Ishikawa (cell line): ENCODE measurements around the gene AKAP6.

Source experiments
- CEBPB ChIP-seq: IDR thresholded peaks from 2 replicates; pipeline ENCODE4 v1.6.1; 2012
- CREB1 ChIP-seq: IDR thresholded peaks from 2 replicates; pipeline ENCODE4 v1.6.1; 2012; ENCODE audit warnings: low read depth
- EGR1 ChIP-seq: IDR thresholded peaks from 2 replicates; pipeline ENCODE4 v1.6.1; 2012
- EP300 ChIP-seq: IDR thresholded peaks from 2 replicates; pipeline ENCODE4 v1.6.1; 2012; ENCODE audit warnings: borderline replicate concordance
- FOXM1 ChIP-seq: IDR thresholded peaks from 2 replicates; pipeline ENCODE4 v1.6.1; 2012; ENCODE audit warnings: low read depth, borderline replicate concordance
- MAX ChIP-seq: IDR thresholded peaks from 2 replicates; pipeline ENCODE4 v1.6.1; 2012
- NFIC ChIP-seq: IDR thresholded peaks from 2 replicates; pipeline ENCODE4 v1.6.1; 2012
- RAD21 ChIP-seq: IDR thresholded peaks from 2 replicates; pipeline ENCODE4 v1.6.1; 2012; ENCODE audit warnings: low read depth
- REST ChIP-seq: IDR thresholded peaks from 2 replicates; pipeline ENCODE4 v1.6.1; 2012; ENCODE audit warnings: low read depth, mild to moderate bottlenecking
- TAF1 ChIP-seq: IDR thresholded peaks from 2 replicates; pipeline ENCODE4 v1.6.1; 2012; ENCODE audit warnings: low read depth, mild to moderate bottlenecking
- TCF12 ChIP-seq: IDR thresholded peaks from 2 replicates; pipeline ENCODE4 v1.6.1; 2012; ENCODE audit warnings: low read depth
- TEAD4 ChIP-seq: IDR thresholded peaks from 2 replicates; pipeline ENCODE4 v1.6.1; 2012
- USF1 ChIP-seq: IDR thresholded peaks from 2 replicates; pipeline ENCODE4 v1.6.1; 2012
- YY1 ChIP-seq: IDR thresholded peaks from 2 replicates; pipeline ENCODE4 v1.6.1; 2012; ENCODE audit warnings: low read depth
- ZBTB7A ChIP-seq: IDR thresholded peaks from 2 replicates; pipeline ENCODE4 v1.6.1; 2012; ENCODE audit warnings: low read depth

The AKAP6 gene

GRCh38 chr14:32403021-32403420, 73.9 kb downstream of the AKAP6 start:
- TF ChIP-seq TAF1: no peak
- TF ChIP-seq USF1: no peak
- no peak for TF ChIP-seq FOXM1
- no peak for TF ChIP-seq EP300
- no peak for TF ChIP-seq YY1
- no peak for TF ChIP-seq TCF12
- TF ChIP-seq CREB1: no peak
- TF ChIP-seq EGR1: no peak
- TF ChIP-seq TEAD4: no peak
- no peak for TF ChIP-seq CEBPB
- no peak for TF ChIP-seq REST
- TF ChIP-seq NFIC: no peak
- no peak for TF ChIP-seq MAX
- no peak for TF ChIP-seq RAD21
- no peak for TF ChIP-seq ZBTB7A

- TF ChIP-seq MAX: no peak
- TF ChIP-seq CREB1: no peak
- TF ChIP-seq TCF12: no peak
- TF ChIP-seq REST: no peak
- no peak for TF ChIP-seq TEAD4
- TF ChIP-seq FOXM1: no peak
- no peak for TF ChIP-seq YY1
- TF ChIP-seq NFIC: no peak
- TF ChIP-seq CEBPB: no peak
Observed at GRCh38 chr14:32403688-32404087, 74.6 kb downstream of the AKAP6 start.

- TF ChIP-seq USF1 (no peak), EP300 (no peak), ZBTB7A (no peak), NFIC (no peak)
Observed at GRCh38 chr14:32404784-32405573, 75.9 kb downstream of the AKAP6 start.

- TF ChIP-seq TEAD4 (no peak), TCF12 (no peak), EP300 (no peak), NFIC (no peak), CEBPB (no peak), EGR1 (no peak), REST (no peak), FOXM1 (no peak), ZBTB7A (no peak), TAF1 (no peak), MAX (no peak), CREB1 (no peak), USF1 (no peak), RAD21 (no peak), YY1 (no peak)
Observed at GRCh38 chr14:32405856-32406255, 76.8 kb downstream of the AKAP6 start.
